HepG2 (cell line): ENCODE data around the gene TMEM74B. TPM values are rescaled to one million over a fixed set of nuclear protein-coding genes. Genes with fewer than 3 reads are reported as not detected.

Experiments used
- AFF4 ChIP-seq: sonication (generic); formaldehyde crosslinking; IDR thresholded peaks from 2 replicates; pipeline ENCODE4 v1.4.0; 2020; ENCODE audit warnings: missing genetic modification reagents
- BORCS8-MEF2B ChIP-seq: sonication (generic); formaldehyde crosslinking; IDR thresholded peaks from 2 replicates; pipeline ENCODE4 v1.8.0; 2022; ENCODE audit warnings: mild to moderate bottlenecking, missing genetic modification reagents
- CBFB ChIP-seq: sonication (generic); formaldehyde crosslinking; IDR thresholded peaks from 2 replicates; pipeline ENCODE4 v1.4.0; 2020; ENCODE audit warnings: missing genetic modification reagents
- HDAC1 ChIP-seq: sonication (generic); formaldehyde crosslinking; IDR thresholded peaks from 2 replicates; pipeline ENCODE4 v1.5.1; 2020; ENCODE audit warnings: mild to moderate bottlenecking, missing genetic modification reagents
- HNRNPLL ChIP-seq: fragments of 200-400 bp; formaldehyde crosslinking; IDR thresholded peaks from 2 replicates; pipeline ENCODE4 v1.6.1; 2017; ENCODE audit warnings: mild to moderate bottlenecking, low read depth, low read length; ENCODE audit not compliant: poor library complexity, severe bottlenecking
- ISL2 ChIP-seq: sonication (generic); formaldehyde crosslinking; IDR thresholded peaks from 2 replicates; pipeline ENCODE4 v1.5.0; 2020; ENCODE audit warnings: missing genetic modification reagents
- KAT2B ChIP-seq: fragments of 150-350 bp; IDR thresholded peaks from 2 replicates; pipeline ENCODE4 v1.6.1; 2014; ENCODE audit warnings: low read depth, low read length, borderline replicate concordance
- KLF12 ChIP-seq: sonication (generic); formaldehyde crosslinking; IDR thresholded peaks from 2 replicates; pipeline ENCODE4 v1.4.0; 2020; ENCODE audit warnings: missing genetic modification reagents, borderline replicate concordance
- NR2F1 ChIP-seq, 2 experiments: fragments of 450-650 bp in 1 of 2; formaldehyde crosslinking in 1 of 2; IDR thresholded peaks; 2 replicates each; pipeline versions ENCODE4 v1.5.0 to v1.6.1; 2016 to 2020; ENCODE audit warnings: mild to moderate bottlenecking in 1 of 2, missing compliant biosample characterization in 1 of 2, missing genetic modification reagents in 1 of 2, moderate library complexity in 1 of 2
- PCBP1 ChIP-seq: fragments of 200-400 bp; formaldehyde crosslinking; IDR thresholded peaks from 2 replicates; pipeline ENCODE4 v1.6.1; 2017; ENCODE audit warnings: mild to moderate bottlenecking, low read depth, low read length, borderline replicate concordance
- SP140L ChIP-seq: sonication (generic); formaldehyde crosslinking; IDR thresholded peaks from 2 replicates; pipeline ENCODE4 v1.4.0; 2020; ENCODE audit warnings: missing genetic modification reagents, borderline replicate concordance
- SUZ12 ChIP-seq: fragments of 150-350 bp; IDR thresholded peaks from 2 replicates; pipeline ENCODE4 v1.6.1; 2014; ENCODE audit warnings: low read depth, low read length
- XRCC5 ChIP-seq: fragments of 200-400 bp; formaldehyde crosslinking; optimal IDR thresholded peaks from 2 replicates; pipeline ENCODE3; 2017; ENCODE audit warnings: mild to moderate bottlenecking, low read length
- ZBTB14 ChIP-seq: sonication (generic); formaldehyde crosslinking; IDR thresholded peaks from 2 replicates; pipeline ENCODE4 v1.4.0; 2020; ENCODE audit warnings: missing genetic modification reagents
- ZFP37 ChIP-seq: sonication (generic); formaldehyde crosslinking; IDR thresholded peaks from 2 replicates; pipeline ENCODE4 v1.4.0; 2020; ENCODE audit warnings: missing genetic modification reagents, borderline replicate concordance
- ZNF331 ChIP-seq: sonication (generic); formaldehyde crosslinking; IDR thresholded peaks from 2 replicates; pipeline ENCODE4 v1.4.0; 2020; ENCODE audit warnings: missing genetic modification reagents
- ZNF607 ChIP-seq: sonication (generic); formaldehyde crosslinking; IDR thresholded peaks from 2 replicates; pipeline ENCODE4 v1.5.1; 2020; ENCODE audit warnings: missing genetic modification reagents, mild to moderate bottlenecking, borderline replicate concordance
- ZNF678 ChIP-seq: sonication (generic); formaldehyde crosslinking; IDR thresholded peaks from 2 replicates; pipeline ENCODE4 v1.4.0; 2020; ENCODE audit warnings: mild to moderate bottlenecking, missing genetic modification reagents
- ZSCAN29 ChIP-seq: sonication (generic); formaldehyde crosslinking; conservative IDR thresholded peaks from 2 replicates; pipeline ENCODE4 v1.4.0; 2020; ENCODE audit warnings: mild to moderate bottlenecking, missing genetic modification reagents
- polyA plus RNA-seq, 8 experiments: library from polyadenylated mRNA; depleted of rRNA in 3 of 8; stranded (reverse) in 7 of 8; unstranded in 1 of 8; fragments of >200 nt; fragmentation: Illumina TruSeq in 4 of 8; extraction: Trizol in 4 of 8; gene quantifications; 2 replicates each; pipeline versions ENCODE4 v1.2.1 to v1.2.3, GENCODE V29; 2011 to 2016; ENCODE audit warnings: low read depth in 4 of 8, missing spikeins in 1 of 8, mixed read lengths in 1 of 8; ENCODE audit not compliant: insufficient read depth in 1 of 8
- total RNA-seq, 5 experiments: library from RNA; depleted of rRNA; stranded (reverse); fragments of >200 nt; fragmentation: Illumina TruSeq; extraction: Trizol; gene quantifications; 2 replicates each; pipeline ENCODE4 v1.2.3, GENCODE V29; 2016; ENCODE audit warnings: low read depth in 1 of 5
- TF ChIP-seq, protein P1 (sequence below): sonication (generic); formaldehyde crosslinking; IDR thresholded peaks from 2 replicates; pipeline ENCODE4 v1.8.1; 2023; ENCODE audit warnings: missing genetic modification reagents, mild to moderate bottlenecking, borderline replicate concordance
- TF ChIP-seq, protein P2 (sequence below): sonication (generic); formaldehyde crosslinking; IDR thresholded peaks from 2 replicates; pipeline ENCODE4 v1.8.0; 2023; ENCODE audit warnings: mild to moderate bottlenecking, missing genetic modification reagents
- TF ChIP-seq, protein P3 (sequence below): sonication (generic); formaldehyde crosslinking; IDR thresholded peaks from 2 replicates; pipeline ENCODE4 v1.8.1; 2023; ENCODE audit warnings: mild to moderate bottlenecking, moderate library complexity, missing genetic modification reagents

Gene TMEM74B
- total and polyA plus RNA-seq, 2 of the 13 experiments (the other 11 are each of a cell fraction or from before 2014, with no cell fraction given), result 4.7 to 18.4 TPM

GRCh38 chr20:1184638-1185315 lies at the start of gene TMEM74B (continued):
- peak; percentile 31; the same call in 1 of the 2 replicates for TF ChIP-seq CBFB (CRISPR knock-in tag)
- TF ChIP-seq BORCS8-MEF2B (CRISPR knock-in tag), result 0 out of 2 replicates have a peak, but pooled peaks have one; percentile 17
- TF ChIP-seq, protein P1, sequence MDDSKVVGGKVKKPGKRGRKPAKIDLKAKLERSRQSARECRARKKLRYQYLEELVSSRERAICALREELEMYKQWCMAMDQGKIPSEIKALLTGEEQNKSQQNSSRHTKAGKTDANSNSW, result peak; percentile 55; the same call in 1 of the 2 replicates
- TF ChIP-seq, protein P2, sequence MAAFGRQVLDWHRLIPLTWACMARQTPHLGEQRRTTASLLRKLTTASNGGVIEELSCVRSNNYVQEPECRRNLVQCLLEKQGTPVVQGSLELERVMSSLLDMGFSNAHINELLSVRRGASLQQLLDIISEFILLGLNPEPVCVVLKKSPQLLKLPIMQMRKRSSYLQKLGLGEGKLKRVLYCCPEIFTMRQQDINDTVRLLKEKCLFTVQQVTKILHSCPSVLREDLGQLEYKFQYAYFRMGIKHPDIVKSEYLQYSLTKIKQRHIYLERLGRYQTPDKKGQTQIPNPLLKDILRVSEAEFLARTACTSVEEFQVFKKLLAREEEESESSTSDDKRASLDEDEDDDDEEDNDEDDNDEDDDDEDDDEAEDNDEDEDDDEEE (CRISPR knock-in tag), result 0 out of 2 replicates have a peak, but pooled peaks have one; percentile 7
- TF ChIP-seq, protein P3, sequence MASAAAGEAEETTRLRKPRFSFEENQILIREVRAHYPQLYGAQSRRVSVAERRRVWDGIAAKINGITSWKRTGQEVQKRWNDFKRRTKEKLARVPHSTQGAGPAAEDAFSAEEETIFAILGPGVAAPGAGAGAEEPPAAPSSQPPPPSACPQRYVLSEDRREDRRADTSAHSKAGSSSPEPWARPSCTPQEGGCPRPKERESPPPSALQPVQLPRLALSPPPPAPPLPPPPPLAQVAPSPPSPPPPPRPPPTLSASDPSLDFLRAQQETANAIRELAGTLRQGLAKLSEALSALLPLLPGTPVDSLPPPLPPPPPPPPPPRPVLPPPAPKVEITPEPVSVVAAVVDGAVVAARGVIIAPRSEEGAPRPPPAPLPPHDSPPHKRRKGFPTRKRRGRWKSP (CRISPR knock-in tag), result peak; percentile 45; the same call in 1 of the 2 replicates
- TF ChIP-seq PCBP1, result no peak
- no peak for TF ChIP-seq KAT2B
- TF ChIP-seq ZNF331 (CRISPR knock-in tag), result no peak; the same call in 1 of the 2 replicates
- no peak for TF ChIP-seq SUZ12
- TF ChIP-seq ZSCAN29 (CRISPR knock-in tag), result no peak
- no peak for TF ChIP-seq AFF4 (CRISPR knock-in tag)
- no peak for TF ChIP-seq ZFP37 (CRISPR knock-in tag)
- TF ChIP-seq NR2F1 (CRISPR knock-in tag; IDR thresholded peaks at IDR 0.05), result no peak
- 0 out of 2 replicates have a peak, but pooled peaks have one; percentile 18 for TF ChIP-seq KLF12 (CRISPR knock-in tag)
- TF ChIP-seq ZBTB14 (CRISPR knock-in tag), result 0 out of 2 replicates have a peak, but pooled peaks have one; percentile 17
- no peak for TF ChIP-seq SP140L (CRISPR knock-in tag)
- TF ChIP-seq XRCC5, result no peak
- 0 out of 2 replicates have a peak, but pooled peaks have one; percentile 12 for TF ChIP-seq ZNF607 (CRISPR knock-in tag)
- TF ChIP-seq HNRNPLL, result peak; percentile 83
- TF ChIP-seq ISL2 (CRISPR knock-in tag), result no peak
- no peak; the same call in 1 of the 2 replicates for TF ChIP-seq HDAC1 (CRISPR knock-in tag)
- no peak for TF ChIP-seq ZNF678 (CRISPR knock-in tag)
